SK-N-DZ (cell line): ENCODE measurements around the gene ADNP2.

Experiments
- DNase-seq: peaks from one replicate; pipeline ENCODE4 v3.0.0-alpha.2; 2015; ENCODE audit warnings: low spot score

Gene ADNP2

DNA sequence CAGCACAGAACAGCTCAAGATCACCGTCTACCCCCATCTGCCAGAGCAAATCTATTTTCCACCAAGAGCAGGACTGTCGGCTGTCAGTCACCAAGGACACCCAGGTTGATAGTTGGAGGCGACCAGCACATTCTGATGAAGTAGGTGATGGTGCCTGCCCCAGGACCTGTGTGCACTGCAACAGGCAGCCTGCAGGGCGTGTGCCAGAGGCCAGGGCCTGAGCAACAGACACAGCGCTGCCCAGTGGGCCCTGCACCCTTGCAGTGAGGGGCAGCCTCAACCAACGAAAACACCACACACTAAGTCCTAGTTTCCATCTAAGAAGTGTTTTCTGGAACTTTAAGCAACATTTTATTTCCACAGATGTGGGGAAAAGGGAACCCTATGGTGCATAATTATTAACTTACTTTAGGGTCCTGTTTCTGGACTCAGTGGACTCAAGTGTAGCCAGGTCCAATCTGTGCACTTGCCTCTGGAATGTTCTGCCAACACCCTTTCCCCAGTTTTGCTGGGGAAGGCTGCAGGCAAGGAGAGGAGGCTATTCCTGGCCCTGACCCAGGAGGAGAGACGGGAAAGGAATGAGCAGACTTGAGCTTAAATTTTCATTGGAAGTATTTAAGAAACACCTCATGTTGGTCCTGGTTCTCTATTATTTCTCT lies 61.5 kb downstream of the ADNP2 start:
- no peak for DNase-seq

DNA sequence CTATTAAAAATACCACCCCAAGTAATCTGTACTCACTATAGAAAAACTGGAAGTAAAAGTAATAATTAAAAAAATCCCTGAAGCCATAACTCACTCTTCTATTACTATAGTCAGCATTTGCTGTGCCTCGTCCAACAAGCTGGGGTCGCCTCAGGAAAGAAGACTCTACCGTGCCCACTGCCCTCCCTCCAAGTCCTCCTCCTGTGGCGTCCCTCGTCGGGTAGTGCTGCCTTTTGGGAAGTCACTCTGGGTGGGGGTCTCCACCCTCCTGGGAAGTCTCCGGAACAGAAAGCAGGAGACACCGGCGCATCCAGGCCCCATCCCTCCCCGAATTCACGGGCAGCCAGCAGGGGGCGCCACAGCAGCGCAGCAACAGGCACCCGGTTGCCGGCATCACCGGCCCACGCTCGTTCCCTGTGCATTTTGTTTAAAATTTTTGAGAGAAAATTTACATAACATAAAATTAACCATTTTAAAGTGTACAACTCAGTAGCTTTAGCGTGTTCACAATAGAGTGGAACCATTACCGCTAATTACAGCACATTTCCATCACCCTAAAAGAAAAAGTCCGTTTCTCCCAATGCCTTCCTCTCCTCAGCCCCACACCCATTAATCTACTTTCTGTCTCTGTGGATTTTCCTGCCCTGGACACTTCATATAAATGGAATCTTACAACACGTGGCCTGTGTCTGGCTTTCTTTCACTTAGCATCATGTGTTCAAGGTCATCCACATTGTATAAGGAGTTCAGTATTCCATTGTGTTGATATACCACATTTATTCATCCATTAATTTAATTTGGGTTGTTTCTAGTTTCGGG lies 62.2 kb downstream of the ADNP2 start:
- no peak for DNase-seq

DNA sequence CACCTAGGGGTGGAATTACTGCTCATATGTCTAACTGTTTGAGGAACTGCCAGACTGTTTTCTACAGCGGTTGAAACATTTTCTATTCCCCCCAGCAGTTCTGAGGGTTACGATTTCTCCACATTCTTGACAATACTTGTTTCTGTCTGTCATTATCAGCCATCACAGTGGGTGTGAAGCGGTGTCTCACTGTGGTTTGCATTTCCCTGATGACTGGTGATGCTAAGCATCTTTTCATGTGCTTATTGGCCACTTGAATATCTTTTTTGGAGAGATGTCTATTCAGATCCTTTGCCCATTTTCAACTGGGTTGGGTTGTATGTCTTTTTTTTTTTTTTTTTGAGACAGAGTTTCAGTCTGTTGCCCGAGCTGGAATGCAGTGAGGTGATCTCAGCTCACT lies 63.0 kb downstream of the ADNP2 start:
- DNase-seq = no peak

DNA sequence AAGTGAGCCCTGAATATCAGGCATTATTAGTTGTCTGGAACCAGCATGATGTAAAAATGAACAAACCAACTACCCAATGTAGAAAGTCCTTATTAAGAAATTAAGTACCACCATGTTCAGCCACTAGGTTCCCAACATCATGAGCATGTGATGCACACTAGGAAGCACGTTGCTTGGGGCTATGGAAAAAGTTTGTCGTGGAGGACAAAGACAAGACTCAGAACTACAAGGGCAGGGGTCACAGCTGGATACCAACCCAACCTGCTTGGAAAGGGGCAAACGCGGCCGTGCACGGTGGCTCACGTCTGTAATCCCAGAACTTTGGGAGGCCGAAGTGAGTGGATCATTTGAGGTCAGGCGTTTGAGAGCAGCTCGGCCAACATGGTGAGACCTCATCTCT lies 64.0 kb downstream of the ADNP2 start:
- no peak for DNase-seq

DNA sequence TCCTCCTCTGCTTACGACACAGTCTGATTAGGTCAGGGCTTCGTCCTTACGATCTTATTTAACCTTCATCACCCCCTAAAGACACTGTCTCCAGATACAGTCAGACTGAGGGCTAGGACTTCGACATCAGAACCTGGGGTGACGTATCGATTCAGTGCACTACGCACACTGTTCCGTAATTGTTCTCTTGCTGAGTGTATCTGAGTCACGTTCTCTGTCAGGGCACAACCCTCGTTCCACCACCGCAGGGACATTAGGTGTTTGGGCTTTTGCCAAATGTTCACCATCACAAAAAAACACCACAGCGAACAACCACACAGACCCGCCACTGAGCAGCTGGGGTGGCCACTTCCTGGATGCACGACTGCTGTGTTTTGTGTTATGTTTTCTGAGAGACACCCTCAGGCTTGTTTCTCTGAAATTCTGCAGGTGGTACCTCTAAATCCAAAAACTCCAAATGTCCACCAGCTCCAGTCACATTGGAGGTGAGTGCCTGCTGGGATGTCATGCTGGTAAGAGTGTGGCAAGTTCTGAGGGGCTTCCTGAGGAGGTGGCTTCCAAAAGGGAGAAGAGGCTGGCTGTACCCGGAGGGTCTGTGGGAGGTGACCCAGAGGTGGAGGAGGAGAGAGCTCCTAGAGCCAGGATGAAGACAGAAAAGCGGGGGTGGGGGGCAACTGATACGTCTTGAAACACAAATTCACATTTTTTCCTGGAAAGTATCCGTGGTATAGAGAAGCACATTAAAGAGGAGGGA lies 66.6 kb downstream of the ADNP2 start:
- DNase-seq = no peak

DNA sequence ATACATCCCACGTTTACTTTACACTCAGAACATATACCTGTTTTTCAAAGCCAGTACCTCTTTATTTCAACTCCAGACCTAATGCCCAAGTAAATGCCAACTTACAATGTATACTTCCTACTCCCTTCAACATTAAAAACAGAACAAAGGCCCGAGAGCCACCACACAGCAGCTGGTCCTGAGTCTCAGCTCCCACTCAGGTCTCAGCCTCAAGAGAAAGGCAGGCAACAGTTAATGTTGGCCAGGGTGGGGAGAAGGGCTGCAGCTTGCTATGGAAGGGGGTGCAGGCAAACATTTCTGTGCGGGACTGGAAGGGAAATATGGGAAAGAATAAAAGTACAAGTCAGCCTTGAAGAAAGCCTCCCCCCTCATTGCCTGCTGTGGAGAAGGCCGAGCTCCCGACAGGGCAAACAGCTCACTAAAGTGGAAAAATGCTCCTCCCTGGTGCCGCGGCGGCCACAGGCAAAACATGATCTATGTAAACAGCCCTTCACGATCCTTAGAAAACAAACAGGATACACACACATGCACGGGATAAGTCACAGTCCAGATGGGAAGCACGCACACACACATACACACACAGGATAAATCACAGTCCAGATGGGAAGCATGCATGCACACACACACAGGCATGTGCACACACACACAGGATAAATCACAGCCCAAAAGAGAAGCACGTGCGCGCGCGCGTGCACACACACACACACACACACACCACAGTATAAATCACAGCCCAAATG lies 67.4 kb downstream of the ADNP2 start:
- DNase-seq = no peak

DNA sequence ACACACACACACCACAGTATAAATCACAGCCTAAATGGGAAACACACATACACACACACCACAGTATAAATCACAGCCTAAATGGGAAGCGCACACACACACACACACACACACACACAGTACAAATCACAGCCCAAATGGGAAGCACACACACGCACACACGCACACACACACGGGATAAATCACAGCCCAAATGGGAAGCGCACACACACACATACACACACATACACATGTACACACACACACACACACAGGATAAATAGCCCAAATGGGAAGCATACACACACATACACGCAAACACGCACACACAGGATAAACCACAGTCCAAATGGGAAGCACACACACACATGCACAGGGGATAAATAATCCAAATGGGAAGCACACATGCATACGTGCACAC lies 68.1 kb downstream of the ADNP2 start:
- no peak for DNase-seq

DNA sequence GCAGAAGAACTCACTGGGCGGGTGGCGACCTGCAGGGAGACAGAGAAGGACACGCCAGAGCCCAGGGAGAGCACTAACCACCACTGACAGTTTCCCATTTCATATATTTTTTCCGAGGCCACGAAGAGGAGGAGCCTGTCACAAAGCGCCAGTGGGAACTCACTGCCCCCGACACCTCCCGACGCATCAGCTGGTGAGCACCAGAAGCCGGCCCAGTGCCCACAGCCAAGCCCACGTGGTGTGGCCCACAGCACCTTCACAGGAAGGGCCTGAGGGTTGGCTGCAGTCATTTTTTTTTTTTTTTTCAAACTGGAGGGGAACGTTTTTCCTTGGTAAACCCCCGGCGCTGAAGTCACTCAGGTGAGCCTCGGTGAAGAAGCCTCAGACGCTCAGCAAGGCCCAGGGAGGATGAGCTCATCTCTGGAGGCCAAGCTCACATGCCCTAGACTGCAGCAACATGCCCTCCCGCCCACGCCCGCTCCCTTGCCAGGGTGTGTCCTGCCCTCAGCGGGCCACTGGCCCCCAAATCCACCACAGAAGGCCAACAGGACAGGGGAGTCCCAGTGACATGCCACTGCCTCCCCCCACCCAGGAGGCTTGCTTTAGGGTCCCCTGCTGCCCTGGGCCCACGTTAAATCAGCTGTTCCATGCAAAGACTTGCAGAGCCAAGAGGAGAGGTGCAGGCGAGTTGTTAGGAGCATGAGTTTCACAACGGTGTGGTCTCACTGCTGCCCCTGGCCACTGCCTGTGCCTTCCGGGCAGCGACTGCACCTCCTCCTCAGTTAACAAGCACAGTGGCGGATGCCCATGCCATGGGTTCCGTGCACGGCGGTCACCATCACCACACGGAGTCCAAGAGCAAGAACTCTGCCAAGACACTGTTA lies 70.1 kb downstream of the ADNP2 start:
- no peak for DNase-seq

DNA sequence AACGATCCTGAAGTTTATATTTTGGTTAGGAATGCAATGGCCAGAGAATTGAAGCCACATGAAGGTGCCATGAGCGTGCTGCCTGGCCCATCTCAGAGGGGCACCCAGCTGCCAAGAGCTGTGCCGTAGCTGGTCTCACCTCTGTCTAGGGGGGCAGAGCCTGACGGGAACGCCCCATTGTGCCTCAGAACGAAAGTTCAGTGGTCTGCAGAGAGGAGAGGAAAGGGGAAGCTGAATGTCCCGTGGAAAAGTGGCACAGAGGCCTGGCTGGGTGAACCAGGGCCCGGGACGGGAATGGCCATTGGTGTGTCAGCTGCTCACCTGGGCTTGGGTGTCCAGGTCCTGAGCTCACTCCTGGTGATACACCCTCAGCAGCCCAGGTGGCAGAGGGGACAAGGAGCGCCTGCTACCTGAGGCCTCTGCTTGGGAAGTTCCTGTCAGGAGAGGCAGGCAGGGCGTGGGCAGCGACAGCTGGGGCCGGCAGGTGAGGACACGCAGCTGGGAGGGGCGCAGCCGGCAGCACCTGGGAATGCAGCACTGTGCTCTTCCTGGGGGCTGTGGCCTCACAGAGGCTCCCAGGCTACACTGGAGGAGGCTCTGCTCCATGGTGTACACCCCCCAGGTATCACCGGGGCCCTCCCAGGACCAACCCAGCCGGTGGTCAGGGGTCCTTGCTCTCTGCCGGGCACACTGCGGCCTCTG lies 70.9 kb downstream of the ADNP2 start:
- DNase-seq = no peak

DNA sequence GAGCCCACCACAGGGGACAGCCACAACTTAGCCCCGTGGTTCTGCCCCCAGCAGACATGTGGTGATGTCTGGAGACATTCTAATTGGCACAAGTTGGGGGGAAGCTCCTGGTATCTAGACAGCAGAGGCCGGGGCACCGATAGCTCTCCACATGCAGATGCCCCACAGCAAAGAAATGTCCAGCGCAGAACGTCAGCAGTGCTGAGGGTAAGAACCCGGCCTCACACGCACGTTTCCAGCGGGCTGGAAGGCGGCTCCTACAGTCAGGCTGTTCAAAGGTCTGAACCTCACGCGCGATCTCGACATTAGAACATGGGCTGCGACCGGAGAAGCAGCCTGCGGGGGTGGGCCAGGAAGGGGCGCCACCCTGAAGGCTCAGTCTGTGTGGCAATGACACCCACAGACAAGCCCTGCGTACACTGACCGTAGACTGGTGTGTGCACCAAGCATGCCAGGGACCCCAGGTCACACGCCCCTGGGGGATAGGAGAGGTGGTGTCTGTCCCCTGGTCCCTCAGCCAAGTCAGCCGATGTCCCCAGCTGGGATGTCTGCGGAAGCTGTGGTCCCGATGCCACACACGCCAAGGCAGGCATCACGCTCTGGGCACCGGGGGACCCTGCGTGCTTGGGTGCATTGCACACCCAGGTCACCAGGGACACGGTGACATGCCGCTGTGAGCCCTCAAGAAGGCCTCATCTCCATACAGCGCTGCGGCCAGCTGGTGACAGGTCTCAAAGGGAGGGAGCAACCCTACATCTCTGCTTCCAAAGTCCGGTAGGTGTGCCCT lies 71.9 kb downstream of the ADNP2 start:
- no peak for DNase-seq

DNA sequence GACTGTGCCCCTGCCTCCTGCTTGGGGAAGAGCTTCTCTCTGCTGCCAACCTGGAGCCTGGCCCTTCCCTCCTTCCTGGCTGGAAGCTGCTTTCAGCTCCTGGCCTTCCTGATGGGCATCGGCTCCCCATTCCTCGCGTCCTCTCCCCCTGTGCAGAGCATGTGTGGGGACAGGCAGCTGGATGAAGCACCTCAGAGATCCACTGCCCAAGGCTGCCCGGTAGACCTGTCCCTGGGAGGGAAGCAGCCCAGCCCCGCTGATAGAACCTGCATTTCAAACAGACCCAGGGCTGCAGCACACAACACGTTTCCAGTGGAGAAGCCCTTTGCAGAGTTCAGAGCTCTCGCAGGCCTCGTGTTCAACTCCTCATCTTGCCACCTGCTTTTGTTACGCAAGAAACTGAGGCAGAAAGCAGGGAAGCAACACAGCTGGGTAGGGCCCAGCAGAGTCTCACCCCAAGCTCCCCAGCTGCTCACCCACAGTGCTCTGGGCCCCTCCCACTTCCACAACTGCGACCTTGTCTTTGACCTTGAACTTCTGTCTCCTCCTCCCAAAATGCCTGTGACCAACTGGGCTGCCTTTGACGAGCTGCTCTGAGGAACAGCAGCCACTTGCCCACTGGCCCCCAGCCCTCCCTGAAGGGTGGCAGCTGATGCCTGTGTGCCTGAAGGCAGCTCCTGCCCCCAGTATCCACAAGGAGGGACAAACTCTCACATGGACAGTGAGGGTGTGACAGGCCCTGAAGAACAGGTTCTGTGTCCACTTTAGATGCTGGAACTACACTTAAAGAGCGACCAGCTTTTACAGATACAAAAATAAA lies 72.8 kb downstream of the ADNP2 start:
- no peak for DNase-seq

DNA sequence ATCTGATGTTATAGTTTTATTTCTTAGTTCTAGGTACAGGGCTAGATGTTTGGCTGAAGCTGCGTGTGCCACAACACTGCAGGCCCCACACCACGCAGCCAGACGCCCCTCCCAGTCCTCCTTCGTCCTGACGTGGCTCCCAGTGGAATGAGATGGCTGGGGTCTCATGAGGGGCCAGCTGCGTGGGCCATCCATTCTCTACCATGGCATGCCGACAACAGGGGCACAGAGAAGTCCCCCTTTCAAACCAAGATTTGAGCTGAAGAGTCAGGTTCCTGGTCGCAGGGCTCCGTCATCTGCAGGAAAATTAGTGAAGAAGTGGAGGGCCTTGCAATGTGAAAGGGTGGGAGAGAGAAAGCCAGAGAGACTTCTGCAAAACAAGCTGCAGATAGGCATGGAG lies 73.8 kb downstream of the ADNP2 start:
- DNase-seq = no peak

DNA sequence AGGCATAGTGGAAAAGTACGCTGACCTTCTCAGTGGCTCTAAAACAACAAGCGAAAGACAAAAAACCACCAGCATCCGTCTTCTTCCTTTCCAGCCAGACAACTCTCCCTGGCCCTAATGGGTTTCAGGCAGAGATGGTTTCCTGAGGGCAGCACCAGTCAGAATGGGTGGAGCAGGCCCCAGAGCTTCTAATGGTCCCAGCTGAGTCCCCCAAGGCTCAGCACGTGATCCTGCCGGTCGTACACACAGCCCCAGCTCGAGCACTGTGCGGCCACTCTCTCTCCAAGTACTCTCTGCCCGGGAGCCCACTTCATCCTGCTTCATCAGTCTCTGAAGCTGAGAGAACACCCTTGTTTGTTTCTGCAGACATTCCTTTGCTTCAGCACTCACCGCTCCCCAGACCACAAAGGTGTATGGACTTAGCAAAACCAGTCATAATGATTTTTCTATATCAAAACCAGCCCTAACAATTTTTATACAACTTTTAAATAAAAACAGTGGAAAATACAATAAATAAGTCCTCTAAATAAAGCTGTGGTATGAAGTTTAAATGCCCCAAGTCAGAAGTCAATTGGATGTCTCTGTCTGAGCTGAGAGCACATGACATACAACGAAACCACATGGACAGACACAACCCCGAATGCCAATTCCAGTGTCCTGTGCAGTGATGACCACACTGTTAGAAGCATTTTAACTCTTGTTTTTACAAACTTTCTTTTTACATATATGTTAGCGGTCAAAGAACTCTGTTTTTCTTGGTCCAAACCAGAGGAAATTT lies 74.4 kb downstream of the ADNP2 start:
- no peak for DNase-seq

DNA sequence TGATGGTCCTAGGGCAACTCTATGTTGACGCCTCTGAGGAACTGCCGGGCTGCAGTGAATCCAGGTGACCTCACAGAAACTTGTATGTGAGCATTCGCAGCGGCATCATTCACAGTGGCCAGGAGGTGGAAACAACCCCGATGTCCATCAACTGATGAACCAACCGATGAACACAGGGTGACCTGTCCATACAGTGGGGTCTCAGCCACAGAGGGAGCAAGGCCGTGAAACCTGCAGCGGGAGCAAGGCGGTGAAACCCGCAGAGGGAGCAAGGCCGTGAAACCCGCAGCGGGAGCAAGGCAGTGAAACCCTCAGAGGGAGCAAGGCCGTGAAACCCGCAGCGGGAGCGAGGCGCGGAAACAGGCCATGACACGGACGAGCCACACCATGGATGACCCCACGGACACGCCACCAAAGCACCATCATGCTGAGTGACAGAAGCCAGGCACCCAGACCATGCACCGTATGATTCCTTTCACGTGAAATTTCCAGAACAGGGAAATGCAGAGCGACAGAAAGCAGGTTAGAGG lies 75.2 kb downstream of the ADNP2 start:
- no peak for DNase-seq

DNA sequence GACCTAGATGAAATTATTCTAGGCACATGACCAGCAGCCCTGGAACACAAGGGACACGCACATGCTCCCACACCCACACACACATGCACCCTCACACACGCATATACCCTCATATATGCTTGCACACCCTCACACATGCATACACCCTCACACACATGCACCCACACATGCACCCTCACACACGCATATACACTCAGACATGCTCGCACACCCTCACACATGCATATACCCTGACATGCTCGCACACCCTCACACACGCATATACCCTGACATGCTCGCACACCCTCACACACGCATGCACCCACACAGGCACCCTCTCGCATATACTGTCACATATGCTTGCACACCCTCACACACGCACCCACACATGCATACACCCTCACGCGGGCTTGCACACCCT lies 76.5 kb downstream of the ADNP2 start:
- DNase-seq = no peak

DNA sequence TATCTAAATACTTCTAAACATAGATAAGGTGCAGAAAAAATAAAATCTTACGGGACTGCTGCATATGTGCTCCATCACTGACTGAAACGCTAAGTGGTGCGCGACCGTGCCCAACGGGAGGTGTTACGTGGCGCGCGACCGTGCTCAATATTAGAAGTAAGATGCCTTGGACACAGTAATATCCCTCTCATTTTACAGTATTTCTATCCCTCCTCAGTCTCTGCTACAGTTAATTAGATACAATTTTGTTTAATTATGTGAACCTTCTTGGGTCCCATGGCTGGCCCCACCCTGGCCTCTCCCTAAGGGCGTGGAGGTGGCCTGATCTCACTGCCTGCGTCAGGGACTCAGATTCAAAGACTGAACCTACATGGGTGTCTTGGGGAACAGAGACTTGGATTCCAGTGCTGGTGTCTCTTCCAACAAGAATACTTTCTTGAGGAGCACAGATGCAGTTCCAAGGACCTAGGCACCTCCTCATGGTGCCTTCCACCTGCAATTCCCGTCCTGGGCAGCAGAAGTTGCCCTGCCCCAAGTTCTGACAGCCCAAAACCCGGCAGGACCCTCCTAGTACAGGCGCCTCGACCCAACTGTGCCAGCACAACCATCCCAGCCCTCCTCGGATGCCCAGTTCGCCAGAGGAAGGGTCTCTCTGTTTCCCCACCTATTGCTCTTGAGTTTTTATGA lies 79.0 kb downstream of the ADNP2 start:
- no peak for DNase-seq
